Coronary artery (tissue), 2 donors: ENCODE data around the gene IRX4.
A peak's percentile ranks its signal among the peaks of the same experiment; 100 is the strongest.

ENCODE experiments used
- DNase-seq: peaks from one replicate; pipeline ENCODE4 v3.0.0-alpha.2; 2017; ENCODE audit warnings: low spot score
- H3K27ac ChIP-seq, 2 donors: fragments of 200-600 bp; sonication (generic); one replicate each; pipeline ENCODE4 v1.5.1; 2016 to 2019
- H3K4me3 ChIP-seq: fragments of 200-600 bp; sonication (generic); 2 replicates; pipeline ENCODE4 v1.5.1; 2016; ENCODE audit warnings: mild to moderate bottlenecking, moderate library complexity
- TF ChIP-seq, protein P1 (sequence below): fragments of 200-600 bp; sonication (generic); IDR thresholded peaks from one replicate; pipeline ENCODE4 v1.5.1; 2019; ENCODE audit warnings: antibody characterized with exemption

The IRX4 gene

GRCh38 chr5:1912951-1913565 lies 30.3 kb upstream of the IRX4 start:
- no peak overlapping the region for H3K4me3 ChIP-seq
- no peak overlapping the region for H3K27ac ChIP-seq
- peak; percentile 55 for DNase-seq
- TF ChIP-seq, protein P1, sequence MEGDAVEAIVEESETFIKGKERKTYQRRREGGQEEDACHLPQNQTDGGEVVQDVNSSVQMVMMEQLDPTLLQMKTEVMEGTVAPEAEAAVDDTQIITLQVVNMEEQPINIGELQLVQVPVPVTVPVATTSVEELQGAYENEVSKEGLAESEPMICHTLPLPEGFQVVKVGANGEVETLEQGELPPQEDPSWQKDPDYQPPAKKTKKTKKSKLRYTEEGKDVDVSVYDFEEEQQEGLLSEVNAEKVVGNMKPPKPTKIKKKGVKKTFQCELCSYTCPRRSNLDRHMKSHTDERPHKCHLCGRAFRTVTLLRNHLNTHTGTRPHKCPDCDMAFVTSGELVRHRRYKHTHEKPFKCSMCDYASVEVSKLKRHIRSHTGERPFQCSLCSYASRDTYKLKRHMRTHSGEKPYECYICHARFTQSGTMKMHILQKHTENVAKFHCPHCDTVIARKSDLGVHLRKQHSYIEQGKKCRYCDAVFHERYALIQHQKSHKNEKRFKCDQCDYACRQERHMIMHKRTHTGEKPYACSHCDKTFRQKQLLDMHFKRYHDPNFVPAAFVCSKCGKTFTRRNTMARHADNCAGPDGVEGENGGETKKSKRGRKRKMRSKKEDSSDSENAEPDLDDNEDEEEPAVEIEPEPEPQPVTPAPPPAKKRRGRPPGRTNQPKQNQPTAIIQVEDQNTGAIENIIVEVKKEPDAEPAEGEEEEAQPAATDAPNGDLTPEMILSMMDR, result no peak

- TF ChIP-seq, protein P1, result no peak
- peak; percentile 14 for DNase-seq
- H3K4me3 ChIP-seq, result no peak overlapping the region
- H3K27ac ChIP-seq, result no peak overlapping the region
These were observed 29.1 kb upstream of the IRX4 start for GRCh38 chr5:1911773-1912235.

DNA sequence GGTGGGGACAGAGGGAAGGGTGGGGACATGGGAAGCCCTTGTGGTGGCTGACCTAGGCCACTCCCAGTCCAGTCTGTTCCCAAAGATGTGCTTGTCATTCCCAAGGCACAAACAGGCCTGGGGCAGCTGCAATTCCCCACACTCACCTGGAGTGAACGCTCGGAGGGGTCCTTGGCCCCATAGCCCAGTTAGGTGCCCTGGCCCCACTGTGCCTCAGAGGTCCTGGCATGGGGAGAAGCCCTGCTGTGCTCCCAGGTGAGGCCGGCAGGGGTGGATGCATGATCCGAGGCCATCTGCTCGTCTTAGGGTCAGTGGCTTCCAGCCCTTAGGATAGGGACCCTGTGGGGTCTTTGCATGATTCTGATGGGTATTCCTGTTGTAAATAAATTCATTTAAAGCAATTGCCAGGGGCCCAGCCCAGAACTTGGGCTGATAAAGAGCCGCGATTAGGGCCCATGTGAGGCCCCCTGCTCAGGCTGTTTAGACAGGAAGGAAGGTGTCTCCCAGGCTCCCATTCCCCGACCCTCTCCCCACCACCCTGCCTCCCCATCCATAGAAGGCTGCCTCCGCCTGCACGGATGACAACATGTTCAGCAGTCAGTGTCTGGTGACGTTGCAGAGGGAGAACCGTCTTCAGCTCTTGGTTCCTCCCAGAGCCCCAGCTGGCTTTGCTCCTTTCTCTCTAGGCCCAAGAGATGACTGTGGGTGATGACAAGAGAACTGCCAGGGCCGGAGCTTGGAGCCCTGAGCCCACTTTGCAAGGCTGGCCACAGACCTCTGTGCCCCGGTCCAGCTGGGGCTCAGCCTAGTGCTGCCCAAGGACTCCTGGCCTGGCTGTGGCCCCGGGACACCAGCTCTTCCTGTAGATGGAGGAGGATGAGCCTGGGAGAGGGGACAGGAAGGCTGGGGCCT lies 28.4 kb upstream of the IRX4 start:
- H3K27ac ChIP-seq, result no peak overlapping the region
- TF ChIP-seq, protein P1, result no peak
- peak; percentile 64 for DNase-seq
- no peak overlapping the region for H3K4me3 ChIP-seq

DNA sequence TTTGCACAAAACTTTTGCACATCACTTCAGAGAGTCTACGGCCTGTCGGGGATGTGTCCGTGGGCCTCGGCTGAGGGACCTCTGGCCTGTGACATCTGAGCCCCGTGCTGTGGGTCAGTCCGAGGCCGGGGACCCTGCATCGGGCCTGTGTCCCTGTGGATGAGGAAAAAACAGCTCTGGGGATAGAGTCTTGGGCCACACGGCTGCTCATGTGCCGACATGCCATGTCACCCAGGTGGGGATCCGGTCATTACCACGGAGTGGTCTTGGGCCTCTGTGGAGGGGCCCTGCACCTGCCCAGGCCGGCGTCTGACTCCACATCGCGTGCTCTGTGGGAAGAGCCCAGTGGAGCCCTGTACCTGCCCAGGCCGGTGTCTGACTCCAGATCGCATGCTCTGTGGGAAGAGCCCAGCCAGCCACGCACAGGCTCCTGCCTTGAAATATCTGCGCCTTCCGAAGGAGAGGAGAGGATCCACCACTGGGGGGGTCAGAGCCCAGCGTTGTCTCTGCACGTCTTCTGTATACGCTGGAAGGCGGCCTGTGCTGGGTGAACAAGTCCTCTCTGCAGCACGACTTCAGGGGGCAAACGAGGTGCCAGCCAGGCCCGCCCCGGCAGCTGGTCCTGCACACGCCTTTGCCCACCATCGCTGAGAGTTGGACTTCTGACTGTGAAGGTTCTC lies 27.5 kb upstream of the IRX4 start:
- peak; percentile 40 for DNase-seq
- TF ChIP-seq, protein P1, result no peak
- Histone ChIP-seq H3K4me3 (no peak overlapping the region), H3K27ac (no peak overlapping the region)

DNA sequence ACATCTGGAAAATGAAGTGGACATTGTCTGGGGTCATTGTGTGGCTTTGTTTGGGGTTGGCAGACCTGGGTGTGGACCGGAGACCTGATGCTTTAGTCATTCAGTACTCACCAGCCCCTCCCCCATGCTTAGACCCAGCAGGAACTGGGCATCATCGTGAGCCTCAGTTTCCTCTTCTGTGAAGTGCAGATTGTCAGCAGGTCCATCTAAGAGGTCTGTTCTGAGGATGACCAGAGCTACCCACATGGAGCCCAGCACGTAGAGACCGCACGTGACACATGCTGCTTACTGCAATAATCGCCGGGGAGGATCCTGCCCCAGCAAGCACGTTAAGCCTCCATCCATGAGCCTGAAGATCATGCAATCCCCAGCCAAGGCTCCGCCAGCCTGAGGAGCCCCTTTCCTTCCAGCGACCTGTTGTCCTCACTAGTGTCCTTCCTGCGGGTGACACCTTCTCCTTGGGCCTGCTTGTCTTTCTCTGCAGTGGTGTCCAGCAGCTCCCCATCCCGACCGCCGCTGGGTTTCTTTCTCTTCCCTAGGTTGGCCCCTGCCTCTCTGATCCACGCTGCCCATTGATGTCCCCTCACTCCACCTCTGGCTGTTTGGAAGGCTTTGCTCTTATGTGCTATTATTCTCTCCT lies 26.7 kb upstream of the IRX4 start:
- TF ChIP-seq, protein P1, result no peak
- DNase-seq, result peak; percentile 43
- H3K4me3 ChIP-seq, result no peak overlapping the region
- H3K27ac ChIP-seq, result no peak overlapping the region

DNA sequence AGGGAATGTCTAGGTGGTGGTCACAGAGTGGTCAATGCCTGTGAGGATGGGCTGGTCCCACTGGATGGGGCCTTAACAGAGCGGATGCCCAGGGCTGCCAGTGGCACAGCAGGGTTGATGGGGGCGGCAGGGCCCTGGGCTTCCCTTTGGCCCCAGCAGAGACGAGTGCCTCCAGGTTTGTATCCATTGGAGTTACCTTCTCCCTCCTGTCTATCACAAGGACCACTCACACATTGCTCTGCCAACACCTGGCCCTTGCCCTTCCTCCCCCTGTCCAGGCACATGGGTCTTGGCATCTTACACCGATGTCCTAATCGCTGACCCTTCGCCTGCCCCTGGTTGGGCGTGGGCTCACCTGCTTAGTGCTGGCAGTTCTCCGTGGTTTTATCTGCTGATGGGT lies 26.2 kb upstream of the IRX4 start:
- DNase-seq, result no peak

More for the DNA sequence above, 26.2 kb upstream of the IRX4 start:
- TF ChIP-seq, protein P1, result no peak
- Histone ChIP-seq H3K4me3 (no peak overlapping the region), H3K27ac (no peak overlapping the region)
